Measurements from ENCODE around the gene MIXL1.
"Not testable (repeated sequence)": the region's sequence is repeated elsewhere in the genome, so short reads cannot be mapped to it uniquely, and the experiment has no call there.

Gene MIXL1

GRCh38 chr1:226223157-226223785 lies at the start of gene MIXL1:
TSS of gene MIXL1 (plus strand) at chr1:226223664. CDS start at chr1:226223682, 18 bp downstream.
- DNase-seq = no peak

GRCh38 chr1:226176870-226177269 lies 46.6 kb upstream of the MIXL1 start:
- DNase-seq = no peak

GRCh38 chr1:226181996-226182714 lies 41.3 kb upstream of the MIXL1 start:
- DNase-seq = no peak

GRCh38 chr1:226185141-226186036 lies 38.1 kb upstream of the MIXL1 start:
- no peak for DNase-seq

- peak; percentile 69 to 84 (median 76) for DNase-seq
Measured at GRCh38 chr1:226186124-226187018, 37.1 kb upstream of the MIXL1 start, which contains the start of gene ACBD3. TSS of gene ACBD3 (minus strand) at chr1:226186741. CDS start at chr1:226186675, 66 bp downstream.

- DNase-seq = no peak
Measured at GRCh38 chr1:226187019-226187322, 36.5 kb upstream of the MIXL1 start.

- DNase-seq = peak in 1 of 6 experiments; percentile 16
Measured at GRCh38 chr1:226187380-226187779, 36.1 kb upstream of the MIXL1 start.

- no peak for DNase-seq
Measured at GRCh38 chr1:226195144-226195543, 28.3 kb upstream of the MIXL1 start.

GRCh38 chr1:226199971-226200370 lies 23.5 kb upstream of the MIXL1 start:
- DNase-seq = no peak

- no peak for DNase-seq
Measured at GRCh38 chr1:226201029-226201593, 22.4 kb upstream of the MIXL1 start.

GRCh38 chr1:226202246-226202645 lies 21.2 kb upstream of the MIXL1 start:
- DNase-seq = no peak

GRCh38 chr1:226202666-226203065 lies 20.8 kb upstream of the MIXL1 start:
- not testable (repeated sequence) for DNase-seq

GRCh38 chr1:226203240-226203639 lies 20.2 kb upstream of the MIXL1 start:
- no peak for DNase-seq

GRCh38 chr1:226203655-226204054 lies 19.8 kb upstream of the MIXL1 start:
- no peak for DNase-seq

- no peak for DNase-seq
Measured at GRCh38 chr1:226204198-226204597, 19.3 kb upstream of the MIXL1 start.

GRCh38 chr1:226207048-226207447 lies 16.4 kb upstream of the MIXL1 start:
- DNase-seq = no peak

- no peak for DNase-seq
Measured at GRCh38 chr1:226209307-226210059, 14.0 kb upstream of the MIXL1 start.

- no peak for DNase-seq
Measured at GRCh38 chr1:226210571-226211176, 12.8 kb upstream of the MIXL1 start.

- DNase-seq = no peak
Measured at GRCh38 chr1:226211181-226211821, 12.2 kb upstream of the MIXL1 start.

- DNase-seq = no peak
Measured at GRCh38 chr1:226212545-226212944, 10.9 kb upstream of the MIXL1 start.

Data from stimulated activated naive CD4-positive, alpha-beta T cell (primary cell).